Globus pallidus (tissue), 1 donor: ENCODE results near the gene SRPK2.
"Not testable (repeated sequence)": the region's sequence is repeated elsewhere in the genome, so short reads cannot be mapped to it uniquely, and the experiment has no call there.

Experiments
- DNase-seq: peaks from one replicate; pipeline ENCODE4 v3.0.0-alpha.2; 2015; ENCODE audit warnings: low spot score

The SRPK2 gene

DNA sequence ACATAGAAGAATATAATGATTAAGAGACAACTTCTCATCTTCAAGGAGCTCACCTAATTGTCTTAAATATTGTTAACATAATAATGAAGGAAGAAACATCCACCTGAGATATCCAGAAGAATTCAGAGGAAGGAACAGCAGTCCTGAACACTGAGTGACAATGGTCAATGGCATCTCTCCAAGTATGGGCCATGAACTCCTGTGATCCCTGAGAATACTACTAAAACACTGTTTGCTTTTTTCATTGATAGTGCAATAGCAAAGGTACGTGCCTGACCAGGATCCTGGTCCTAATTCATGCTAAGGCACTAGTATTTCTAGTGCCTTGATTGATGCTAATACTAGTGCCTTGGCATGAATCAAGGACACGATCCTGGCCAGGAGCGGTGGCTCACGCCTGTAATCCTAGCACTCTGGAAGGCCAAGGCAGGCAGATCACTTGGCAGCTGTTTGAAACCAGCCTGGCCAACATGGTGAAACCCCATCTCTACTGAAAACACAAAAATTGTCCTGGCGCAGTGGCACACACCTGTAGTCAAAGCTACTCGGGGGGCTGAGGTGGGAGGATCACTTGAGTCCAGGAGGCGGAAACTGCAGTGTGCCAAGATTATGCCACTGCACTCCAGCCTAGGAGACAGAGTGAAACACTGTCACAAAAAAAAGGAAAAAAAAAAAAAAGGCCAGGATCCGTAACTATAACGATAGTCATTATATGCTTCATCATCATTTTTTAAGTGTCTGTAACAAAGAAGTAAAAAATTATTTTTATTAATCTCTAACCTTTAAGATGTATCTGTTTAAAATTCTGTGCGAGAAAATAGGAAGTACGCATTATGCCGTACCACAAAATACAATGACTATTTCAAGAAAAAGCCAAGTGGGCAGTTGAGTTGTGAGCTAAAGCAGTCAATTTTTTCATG is 49.1 kb downstream of the SRPK2 start:
- no peak for DNase-seq

DNA sequence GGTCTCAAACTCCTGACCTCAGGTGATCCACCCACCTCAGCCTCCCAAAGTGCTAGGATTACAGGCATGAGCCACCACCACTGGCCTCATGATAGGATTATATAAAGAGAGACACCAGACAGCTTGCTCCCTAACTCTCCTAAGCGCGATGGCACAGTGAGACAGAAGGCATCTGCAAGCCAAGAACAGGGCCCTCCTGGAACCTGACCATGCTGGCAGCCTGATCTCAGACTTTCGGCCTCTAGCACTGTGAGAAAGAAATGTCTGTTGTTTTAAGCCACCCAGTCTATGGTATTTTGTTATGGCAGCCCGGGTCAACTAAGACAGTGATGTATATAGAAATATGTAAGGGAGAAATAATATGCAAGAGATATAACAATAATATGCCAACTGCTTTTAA is 51.2 kb downstream of the SRPK2 start:
- DNase-seq = no peak

DNA sequence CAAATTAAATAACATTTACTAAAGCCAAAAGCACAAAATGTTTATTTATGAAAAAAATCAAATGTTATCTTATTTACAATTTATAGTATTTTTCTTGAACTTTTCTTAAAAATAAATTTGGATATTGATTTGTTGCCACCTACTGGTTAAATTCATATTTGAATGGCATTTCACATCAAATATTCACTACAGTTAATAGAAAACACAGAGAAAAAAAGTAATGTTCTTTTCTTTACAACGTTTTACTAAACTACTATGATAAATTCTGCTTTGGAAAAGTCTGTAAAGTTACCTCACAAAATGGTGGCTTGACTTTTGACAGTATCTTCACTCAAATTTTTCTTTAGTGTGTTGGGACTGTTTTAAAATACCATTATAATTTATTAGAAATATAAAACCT is 52.7 kb downstream of the SRPK2 start:
- DNase-seq = peak; percentile 34

DNA sequence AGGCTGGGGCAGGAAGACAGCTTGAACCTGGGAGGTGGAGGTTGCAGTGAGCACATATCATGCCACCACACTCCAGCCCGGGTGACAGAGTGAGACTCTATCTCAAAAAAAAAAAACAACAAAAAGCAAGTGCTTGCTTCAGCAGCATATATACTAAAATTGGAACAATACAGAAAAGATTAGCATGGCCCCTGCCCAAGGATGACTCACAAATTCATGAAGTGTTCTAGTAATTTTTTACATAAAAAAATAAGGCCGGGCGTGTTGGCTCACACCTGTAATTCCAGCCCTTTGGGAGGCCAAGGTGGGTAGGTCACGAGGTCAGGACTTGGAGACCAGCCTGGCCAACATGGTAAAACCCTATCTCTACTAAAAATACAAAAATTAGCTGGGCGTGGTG is 56.1 kb downstream of the SRPK2 start:
- not testable (repeated sequence) for DNase-seq

DNA sequence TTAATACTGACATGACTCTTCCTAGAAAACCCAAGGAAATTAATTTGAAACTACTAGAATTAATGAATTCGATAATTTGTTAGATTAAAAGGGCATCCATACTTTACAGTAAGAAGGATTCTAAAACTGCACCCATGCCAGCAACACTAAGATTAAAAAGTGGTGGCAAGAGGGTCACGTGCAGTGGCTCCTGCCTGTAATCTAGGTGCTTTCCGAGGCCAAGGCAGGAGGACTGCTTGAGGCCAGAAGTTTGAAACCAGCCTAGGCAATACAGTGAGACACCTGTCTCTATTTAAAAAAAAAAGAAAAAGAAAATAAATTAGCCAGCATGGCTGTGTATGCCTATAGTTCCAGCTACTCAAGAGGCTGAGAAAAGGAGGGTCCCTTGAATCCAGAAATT is 58.2 kb downstream of the SRPK2 start:
- no peak for DNase-seq

DNA sequence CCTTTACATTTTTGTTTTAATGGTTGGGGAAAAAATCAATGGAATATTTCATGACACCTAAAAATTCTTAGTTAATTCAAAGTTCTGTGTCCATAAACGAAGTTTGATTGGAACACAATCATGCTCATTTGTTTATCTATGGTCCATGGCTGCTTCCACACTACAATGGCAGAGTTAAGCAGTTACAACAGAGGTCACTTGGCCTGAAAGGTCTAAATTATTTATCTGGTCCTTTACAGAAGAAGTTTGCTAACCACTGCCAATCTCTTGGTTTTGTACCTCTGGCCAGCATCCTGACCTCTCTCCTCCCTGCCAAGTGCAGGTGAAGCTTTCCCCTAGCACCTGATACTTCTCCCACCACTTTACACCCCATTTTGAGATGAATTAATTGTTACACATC is 61.5 kb downstream of the SRPK2 start:
- DNase-seq = no peak

DNA sequence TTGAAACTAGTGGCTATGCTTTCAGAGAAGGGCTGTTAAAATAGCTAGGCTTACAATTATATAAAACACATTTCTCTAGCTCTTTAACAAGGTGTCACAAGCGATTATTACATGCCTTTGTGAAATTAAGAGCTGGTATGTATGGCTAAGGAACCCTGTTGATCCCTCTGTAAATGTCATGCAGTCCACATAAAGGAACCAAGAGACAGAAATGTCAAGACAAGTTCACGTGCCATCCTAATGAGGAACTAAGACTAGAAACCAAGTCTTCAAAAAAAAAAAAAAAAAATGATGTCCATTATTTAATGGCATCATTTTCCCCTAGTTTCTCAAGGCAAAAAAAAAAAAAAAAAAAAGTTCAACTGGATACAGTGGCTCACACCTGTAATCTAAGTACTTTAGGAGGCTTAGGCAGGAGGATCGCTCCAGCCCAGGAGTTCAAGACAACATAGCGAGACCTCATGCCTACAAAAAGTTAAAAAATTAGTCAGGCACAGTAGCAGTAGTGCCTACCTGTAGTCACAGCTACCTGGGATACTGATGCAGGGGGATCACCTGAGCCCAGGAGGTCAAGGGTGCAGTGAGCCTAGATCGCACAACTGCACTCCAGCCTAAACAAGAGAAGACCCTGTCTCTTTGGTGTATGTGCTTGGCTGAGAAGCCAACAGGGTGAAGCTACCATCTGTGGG is 63.4 kb downstream of the SRPK2 start:
- DNase-seq = no peak

DNA sequence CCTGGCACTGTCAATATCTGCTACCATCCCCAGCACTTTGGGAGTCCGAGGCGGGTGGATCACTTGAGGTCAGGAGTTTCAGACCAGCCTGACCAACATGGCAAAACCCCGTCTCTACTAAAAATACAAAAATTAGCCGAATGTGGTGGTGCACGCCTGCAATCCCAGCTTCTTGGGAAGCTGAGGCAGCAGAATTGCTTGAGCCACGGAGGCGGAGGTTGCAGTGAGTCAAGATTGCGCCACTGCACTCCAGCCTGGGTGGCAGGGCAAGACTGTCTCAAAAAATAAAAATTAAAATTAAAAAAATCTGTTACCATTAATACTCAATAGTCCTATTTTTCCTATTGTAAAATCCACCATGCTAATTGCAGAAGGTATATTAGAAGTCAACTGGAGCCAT is 64.1 kb downstream of the SRPK2 start:
- not testable (repeated sequence) for DNase-seq

DNA sequence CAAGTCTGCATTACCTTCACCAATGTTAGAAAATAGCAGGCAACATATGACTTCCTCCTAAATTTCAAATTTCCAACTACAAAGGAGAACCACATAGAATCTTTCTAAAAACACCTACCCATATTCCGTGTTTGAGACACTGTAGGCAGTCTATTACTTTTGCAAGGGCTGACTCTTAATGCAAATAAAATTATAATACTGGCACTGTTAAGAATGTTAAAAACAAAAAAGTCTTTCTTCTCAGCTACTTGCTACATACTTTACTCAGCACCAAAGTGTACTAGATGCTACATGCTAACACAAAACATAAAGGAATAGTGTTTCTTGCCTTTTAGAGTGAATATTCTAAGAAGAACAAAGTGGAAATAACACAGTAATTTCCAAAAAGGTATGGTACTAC is 65.4 kb downstream of the SRPK2 start:
- DNase-seq = no peak

DNA sequence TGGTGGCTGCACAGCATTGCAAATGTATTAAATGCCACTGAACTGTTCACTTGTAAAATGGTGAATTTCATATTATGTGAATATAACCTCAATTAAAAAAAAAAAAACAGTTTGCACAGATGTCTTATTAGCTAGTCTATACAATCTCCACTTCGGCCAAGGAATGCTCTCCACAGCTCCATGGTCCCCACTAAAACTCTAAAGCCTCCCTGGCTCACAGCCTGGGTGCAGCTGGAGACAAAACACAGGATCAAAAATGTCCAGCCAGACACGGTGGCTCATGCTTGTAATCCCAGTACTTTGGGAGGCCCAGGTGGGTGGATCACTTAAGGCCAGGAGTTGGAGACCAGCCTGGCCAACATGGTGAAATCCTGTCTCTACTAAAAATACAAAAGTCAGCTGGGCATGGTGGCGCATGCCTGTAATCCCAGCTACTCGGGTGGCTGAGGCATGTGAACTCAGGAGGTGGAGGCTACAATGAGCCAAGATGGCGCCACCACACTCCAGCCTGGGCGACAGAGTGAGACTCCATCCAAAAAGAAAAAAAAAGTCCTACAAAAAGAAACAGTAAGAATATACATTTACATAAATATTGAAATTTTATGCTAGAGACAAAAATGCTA is 66.0 kb downstream of the SRPK2 start:
- DNase-seq = no peak

DNA sequence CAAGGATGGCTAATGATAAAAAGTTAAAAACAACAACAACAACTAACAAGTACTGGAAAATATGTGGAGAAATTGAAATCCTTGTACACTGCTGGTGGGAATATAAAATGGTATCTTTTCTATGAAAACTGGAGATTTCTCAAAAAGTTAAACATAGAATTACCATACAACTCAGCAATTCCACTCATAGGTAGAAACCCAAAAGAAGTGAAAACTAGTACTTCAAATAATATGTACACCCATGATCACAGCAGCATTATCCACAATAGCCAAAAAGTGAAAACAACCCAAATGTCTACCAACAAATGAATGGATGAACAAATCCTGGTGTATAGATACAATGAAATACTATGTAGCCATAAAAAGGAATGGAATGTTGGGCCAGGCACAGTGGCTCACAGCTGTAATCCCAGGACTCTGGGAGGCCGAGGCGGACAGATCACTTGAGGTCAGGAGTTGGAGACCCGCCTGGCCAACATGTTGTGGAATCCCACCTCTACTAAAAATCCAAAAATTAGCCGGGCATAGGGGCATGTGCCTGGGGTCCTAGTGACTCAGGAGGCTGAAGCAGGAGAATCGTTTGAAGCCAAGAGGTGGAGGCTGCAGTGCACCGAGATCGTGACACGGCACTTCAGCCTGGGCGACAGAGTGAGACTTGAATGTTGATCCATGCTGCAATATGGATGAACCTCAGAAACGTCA is 66.8 kb downstream of the SRPK2 start:
- no peak for DNase-seq

DNA sequence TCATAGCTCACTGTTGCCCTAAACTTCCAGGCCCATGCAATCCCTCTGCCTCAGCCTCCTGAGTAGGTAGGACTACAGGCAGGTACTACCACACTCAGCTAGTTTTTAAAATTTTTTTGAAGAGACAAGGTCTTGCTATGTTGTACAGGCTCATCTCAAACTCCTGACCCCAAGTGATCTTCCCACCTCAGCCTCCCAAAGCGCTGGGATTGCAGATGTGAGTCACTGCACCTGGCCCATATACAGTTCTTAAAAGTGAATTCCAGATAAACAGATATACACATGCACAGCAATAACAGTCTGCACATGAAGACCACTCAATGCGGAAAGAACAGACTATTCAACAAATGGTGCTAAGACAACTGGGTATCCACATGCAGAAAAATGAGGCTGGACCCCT is 67.8 kb downstream of the SRPK2 start:
- no peak for DNase-seq

DNA sequence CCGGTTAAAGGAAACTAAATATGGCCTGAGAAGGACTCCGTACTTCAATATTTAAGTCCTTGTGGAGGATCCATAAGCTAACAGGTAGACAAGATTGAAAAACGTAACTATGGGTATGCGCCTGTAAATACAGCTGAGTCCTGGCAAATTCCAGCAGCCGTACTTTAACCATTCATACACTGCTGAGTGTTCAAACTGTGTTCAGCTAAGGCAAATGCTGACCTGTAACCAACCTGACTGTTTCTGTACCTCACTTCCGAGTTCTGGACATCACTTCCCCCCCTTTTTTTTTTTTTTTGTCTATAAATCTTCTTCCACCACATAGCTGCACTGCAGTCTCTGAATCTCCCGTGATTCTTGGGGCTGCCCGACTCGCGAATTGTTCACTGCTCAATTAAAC is 69.1 kb downstream of the SRPK2 start:
- no peak for DNase-seq

DNA sequence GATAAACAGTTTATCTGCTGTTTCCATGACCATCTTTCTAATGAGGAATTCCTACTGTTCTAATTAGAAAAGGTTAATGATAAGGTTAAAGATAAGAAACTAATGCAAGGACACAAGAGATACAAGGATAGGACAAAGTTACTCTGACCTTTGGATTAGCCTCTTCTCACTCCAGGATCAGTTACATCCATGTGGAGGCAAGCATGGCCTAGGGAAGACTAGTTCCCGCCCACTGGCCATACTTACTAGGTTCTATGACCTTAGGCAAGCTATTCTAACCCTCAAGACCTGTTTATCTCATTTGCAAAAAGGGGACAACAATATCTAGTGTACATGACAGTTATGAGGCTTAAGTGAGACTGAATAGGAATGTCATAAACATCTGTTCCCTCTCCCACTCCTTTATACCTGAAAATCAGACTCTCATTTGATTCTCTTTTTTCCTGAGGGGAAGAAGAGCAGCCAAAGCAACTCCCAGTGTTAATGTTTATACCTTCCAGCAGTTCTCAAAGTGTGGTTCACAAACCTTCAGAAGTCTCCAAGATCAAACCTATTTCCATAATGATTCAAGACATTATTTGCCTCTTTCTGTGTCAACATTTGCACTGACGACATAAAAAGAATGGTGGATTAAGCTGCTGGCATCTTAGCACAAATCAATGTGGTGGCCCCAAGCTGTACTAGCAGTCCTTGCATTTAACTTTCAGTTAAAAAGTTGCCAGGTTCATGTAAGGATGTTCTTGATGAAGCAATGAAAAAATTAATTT is 72.0 kb downstream of the SRPK2 start:
- no peak for DNase-seq

DNA sequence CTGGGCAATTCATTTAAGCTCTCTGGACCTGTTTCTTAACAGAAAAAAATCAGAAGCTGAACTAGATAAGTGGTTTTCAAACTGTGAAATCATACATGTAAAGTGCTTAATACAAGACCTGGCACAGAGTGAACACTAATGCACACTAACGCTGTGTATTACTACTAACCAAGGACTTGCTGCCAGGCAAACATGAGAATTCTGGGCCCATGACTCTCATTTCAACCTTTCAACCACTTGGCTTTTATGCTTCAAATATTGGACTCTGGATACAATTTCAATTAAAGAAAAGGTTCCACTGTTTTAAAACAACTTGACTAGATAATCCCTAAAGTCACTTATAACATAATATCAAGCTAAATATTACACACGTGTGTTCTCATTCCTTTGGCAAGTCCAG is 73.4 kb downstream of the SRPK2 start:
- DNase-seq = no peak

DNA sequence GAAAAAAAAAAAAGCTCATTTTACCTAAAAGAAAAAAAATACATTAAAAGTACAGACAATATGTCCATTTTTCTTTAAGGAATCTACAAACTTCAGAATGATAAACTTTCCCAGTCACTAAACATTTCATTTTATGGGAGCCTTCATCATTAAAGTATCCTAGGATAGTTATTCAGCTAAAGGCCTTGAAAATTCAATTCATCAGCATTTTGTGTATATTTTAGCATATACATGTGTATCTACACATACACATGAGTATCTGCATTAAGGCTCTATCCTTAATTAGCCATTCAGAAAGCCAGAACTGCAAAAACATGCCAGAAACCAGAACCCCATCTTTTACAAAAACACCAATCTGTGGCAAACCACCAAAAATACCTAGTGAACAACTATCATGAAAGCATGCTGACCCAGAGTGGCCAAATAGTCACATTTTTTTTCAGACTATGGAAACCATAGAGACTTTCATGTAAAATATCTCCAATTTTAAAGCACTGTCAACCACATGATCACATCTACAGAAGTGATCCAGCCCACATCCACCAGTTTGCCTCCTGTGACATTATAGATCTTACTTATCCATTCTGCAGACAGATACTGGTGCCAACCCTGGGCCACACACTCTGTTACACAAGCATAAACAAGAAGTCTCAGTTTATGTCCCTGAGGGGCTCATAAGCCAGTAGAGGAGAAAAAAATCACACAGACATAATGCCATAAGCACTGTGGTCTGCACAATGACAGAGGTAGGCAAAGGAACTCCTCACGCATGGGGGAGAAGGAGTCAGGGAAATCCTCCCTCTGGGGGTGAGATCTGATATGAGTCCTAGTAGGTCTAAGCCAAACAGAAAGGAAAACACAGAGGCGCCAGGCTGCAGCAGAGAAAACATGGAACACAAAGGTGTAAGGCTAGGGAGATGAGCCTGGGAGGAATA is 79.2 kb downstream of the SRPK2 start:
- DNase-seq = no peak

DNA sequence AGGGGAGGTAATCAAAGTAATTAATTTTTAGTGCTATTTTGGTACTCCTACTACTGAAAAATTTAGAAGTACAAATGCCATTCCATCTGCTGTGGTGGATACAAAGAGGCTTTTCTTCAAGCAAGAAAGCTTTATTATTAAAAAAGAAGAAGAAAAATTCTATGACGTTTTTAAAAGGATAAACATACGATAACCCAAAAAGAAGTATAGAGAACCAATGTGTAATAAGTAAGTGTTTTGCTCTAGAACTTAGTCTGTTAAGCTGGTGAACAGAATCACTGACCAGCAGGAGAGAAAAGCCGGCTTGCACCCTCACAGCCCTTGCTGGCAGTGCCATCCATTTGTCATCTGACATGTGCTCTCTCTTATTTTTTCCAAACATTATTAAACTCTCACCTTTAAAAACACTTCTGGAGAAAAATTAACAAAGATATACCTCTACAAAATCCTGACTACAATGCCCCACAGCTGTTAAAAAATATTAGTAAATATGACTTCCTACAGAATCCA is 81.5 kb downstream of the SRPK2 start:
- peak; percentile 68 for DNase-seq

DNA sequence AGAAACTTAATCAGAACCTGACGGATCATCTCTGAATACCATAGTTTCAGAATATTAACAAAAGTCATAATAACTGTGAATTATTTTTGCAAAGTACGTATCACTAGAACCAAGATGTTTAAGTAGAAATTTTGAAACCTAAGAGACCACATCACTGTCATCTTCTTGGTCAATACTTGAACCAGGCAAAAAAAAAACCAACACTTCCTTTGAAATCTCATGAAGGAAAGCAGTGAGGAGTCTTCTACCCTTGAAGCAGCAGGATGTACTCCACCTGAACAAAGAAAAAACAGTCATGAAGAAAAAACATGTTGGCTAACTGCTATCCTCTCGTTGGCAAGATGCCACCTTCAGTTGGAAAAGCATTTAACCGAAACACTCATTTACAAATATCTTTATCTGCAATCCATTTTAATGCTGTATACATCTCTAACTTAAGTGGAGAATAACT is 82.4 kb downstream of the SRPK2 start:
- no peak for DNase-seq

DNA sequence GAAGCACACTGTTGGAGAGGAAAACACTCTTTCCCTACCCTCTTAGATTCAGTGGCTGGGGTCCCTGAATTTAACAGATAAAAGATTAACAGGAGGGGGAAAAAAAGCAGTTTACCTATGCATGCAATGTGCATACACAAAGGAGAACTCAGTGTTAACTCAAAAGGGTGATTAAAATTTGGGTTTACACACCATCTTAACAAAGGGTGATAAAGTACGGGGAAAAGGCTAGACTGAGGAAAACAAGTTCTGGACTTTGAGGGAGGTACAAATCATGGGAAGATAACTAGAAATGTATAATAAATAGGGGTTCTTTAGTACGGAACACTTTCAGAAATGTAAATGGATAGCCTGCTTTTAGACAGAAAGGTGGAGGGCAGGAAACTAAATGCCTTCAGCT is 83.1 kb downstream of the SRPK2 start:
- no peak for DNase-seq
